GM12801 (cell line): Measurements from ENCODE around the gene PARP8.

Experiments used
- CTCF ChIP-seq: IDR thresholded peaks from one replicate; pipeline ENCODE4 v1.5.1; 2011; ENCODE audit warnings: control low read depth; ENCODE audit not compliant: insufficient read length; ENCODE audit errors: extremely low read depth

The PARP8 gene

DNA sequence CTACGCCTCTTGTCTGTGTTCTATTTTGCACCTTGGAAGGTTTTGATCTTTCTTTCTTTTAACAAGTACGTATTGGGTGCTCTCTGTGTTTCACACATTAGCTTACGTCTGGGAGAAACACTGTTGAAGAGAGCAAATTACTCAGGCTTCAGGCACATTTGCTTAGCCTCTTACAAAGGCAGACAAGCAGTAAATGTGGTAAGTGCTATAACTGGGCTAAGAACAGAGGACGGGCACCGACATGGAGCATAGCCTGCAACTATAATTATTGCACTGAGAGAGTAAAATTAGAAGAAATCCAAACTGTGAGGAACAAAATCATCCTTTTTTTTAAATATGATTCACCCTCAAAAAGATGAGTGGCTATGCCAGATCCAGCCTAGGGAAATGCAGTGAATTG is 9.4 kb upstream of the PARP8 start:
- TF ChIP-seq CTCF = no peak

- no peak for TF ChIP-seq CTCF
Observed at GRCh38 chr5:50658246-50658645, 8.2 kb upstream of the PARP8 start.

DNA sequence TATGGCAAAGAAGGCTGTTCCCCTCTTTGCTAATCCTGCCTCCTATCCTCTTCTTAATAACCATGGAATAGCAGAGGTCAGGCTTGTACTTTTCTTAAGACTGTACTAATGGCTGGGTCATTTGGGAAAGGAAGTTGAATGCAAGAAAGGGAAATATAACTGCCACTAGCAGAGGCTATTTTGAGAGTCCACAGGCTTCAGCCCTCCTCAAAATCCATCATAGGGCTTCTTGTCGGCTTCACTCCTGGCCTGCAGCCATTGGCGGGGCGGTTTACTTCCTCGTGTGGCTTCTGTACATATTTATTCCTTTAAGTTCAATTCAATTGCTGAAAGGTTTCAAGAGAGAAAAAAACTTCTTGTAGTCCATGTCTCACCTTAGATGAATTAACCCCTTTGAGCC is 2.8 kb upstream of the PARP8 start:
- no peak for TF ChIP-seq CTCF

- TF ChIP-seq CTCF = no peak
Observed at GRCh38 chr5:50665091-50665490, 1.3 kb upstream of the PARP8 start.

GRCh38 chr5:50667023-50667652 is 701 bp downstream of the PARP8 start:
- TF ChIP-seq CTCF = no peak

- no peak for TF ChIP-seq CTCF
Observed at GRCh38 chr5:50667653-50668595, 1.5 kb downstream of the PARP8 start.

DNA sequence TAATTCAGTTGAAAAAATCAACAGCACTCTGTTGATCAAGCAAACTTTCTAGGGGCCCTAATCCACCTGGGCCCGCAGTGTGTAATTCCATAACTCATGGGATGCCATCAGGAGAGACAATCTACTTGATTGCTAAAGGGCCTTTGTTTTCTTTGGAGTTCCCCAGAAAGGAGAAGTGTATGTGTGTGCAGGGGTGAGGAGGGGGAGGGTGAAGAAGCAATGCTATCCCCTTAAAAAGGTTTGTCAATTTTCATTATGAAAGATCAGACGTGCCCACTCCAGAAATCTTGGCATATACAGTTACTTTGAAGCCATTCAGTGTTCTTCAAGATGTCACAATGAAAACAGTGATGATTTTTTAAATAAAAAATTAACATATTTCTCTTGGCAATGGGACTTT is 6.2 kb downstream of the PARP8 start:
- TF ChIP-seq CTCF = no peak
